PC-9 (cell line): Measurements from ENCODE around the gene SUGP2. TPM values are rescaled to one million over a fixed set of nuclear protein-coding genes. Genes with fewer than 3 reads are reported as not detected.
"Not testable (repeated sequence)": the region's sequence is repeated elsewhere in the genome, so short reads cannot be mapped to it uniquely, and the experiment has no call there.

ENCODE experiments used
- BruUV-seq: library from RNA; stranded (reverse); fragments of 400-500 nt; replicated peaks from 2 replicates; lab custom pipeline; 2021; lab: Mats Ljungman, UMichigan
- CTCF ChIA-PET: fragments of 300-600 bp; sonication (Branson Sonifier 250); formaldehyde crosslinking; loops from one replicate; lab custom pipeline; 2022; ENCODE audit warnings: antibody characterized with exemption; lab: Charles Lee
- POLR2A ChIA-PET: fragments of 300-600 bp; sonication (Branson Sonifier 250); formaldehyde crosslinking; loops from one replicate; lab custom pipeline; 2022; ENCODE audit warnings: antibody characterized with exemption; ENCODE audit not compliant: unreplicated experiment; lab: Charles Lee
- DNase-seq, 2 experiments: peaks; one replicate each; pipeline versions ENCODE4 v3.0.0 to v3.0.0-alpha.2; 2015 to 2022; ENCODE audit warnings: mixed read lengths in 1 of 2
- H2AFZ ChIP-seq: fragments of 200-600 bp; sonication (generic); 2 replicates; pipeline ENCODE4 v1.8.1; 2017; ENCODE audit warnings: antibody characterized with exemption
- H3F3A ChIP-seq: fragments of 200-600 bp; sonication (generic); 2 replicates; pipeline ENCODE4 v1.8.1; 2017; ENCODE audit warnings: antibody characterized with exemption, mild to moderate bottlenecking, low read depth; ENCODE audit not compliant: insufficient read depth
- H3K27ac ChIP-seq: fragments of 200-600 bp; sonication (generic); 2 replicates; pipeline ENCODE4 v1.6.1; 2016; ENCODE audit warnings: mixed run types
- H3K27me3 ChIP-seq: fragments of 200-600 bp; sonication (generic); 2 replicates; pipeline ENCODE4 v1.6.1; 2016; ENCODE audit warnings: low read depth, mixed run types; ENCODE audit not compliant: insufficient read depth
- H3K36me3 ChIP-seq: fragments of 200-600 bp; sonication (generic); 2 replicates; pipeline ENCODE4 v1.6.1; 2016; ENCODE audit warnings: low read depth, mixed run types
- H3K4me1 ChIP-seq: fragments of 200-600 bp; sonication (generic); replicated peaks from 2 replicates; pipeline ENCODE4 v1.6.1; 2016; ENCODE audit warnings: mixed run types; ENCODE audit not compliant: insufficient read depth
- H3K4me2 ChIP-seq: fragments of 200-600 bp; sonication (generic); 2 replicates; pipeline ENCODE4 v1.6.1; 2017; ENCODE audit warnings: mixed run types
- H3K4me3 ChIP-seq: fragments of 200-600 bp; sonication (generic); 2 replicates; pipeline ENCODE4 v1.6.1; 2016; ENCODE audit warnings: mixed run types
- H3K79me2 ChIP-seq: fragments of 200-600 bp; sonication (generic); 2 replicates; pipeline ENCODE4 v1.6.1; 2017; ENCODE audit warnings: low read depth, mixed run types
- H3K9me2 ChIP-seq: fragments of 200-600 bp; sonication (generic); 2 replicates; pipeline ENCODE4 v1.8.1; 2017; ENCODE audit warnings: mild to moderate bottlenecking; ENCODE audit not compliant: insufficient read depth
- H3K9me3 ChIP-seq: fragments of 200-600 bp; sonication (generic); 2 replicates; pipeline ENCODE4 v1.8.1; 2016; ENCODE audit warnings: low read depth; ENCODE audit not compliant: insufficient read depth
- H4K20me1 ChIP-seq: fragments of 200-600 bp; sonication (generic); 2 replicates; pipeline ENCODE4 v1.8.1; 2017; ENCODE audit not compliant: insufficient read depth
- CTCF ChIP-seq: fragments of 200-600 bp; sonication (generic); conservative IDR thresholded peaks from 2 replicates; pipeline ENCODE4 v1.6.1; 2017; ENCODE audit warnings: mixed run types, antibody characterized with exemption, mild to moderate bottlenecking, moderate library complexity
- EZH2 ChIP-seq: fragments of 200-600 bp; sonication (generic); IDR thresholded peaks from 2 replicates; pipeline ENCODE4 v1.8.0; 2017; ENCODE audit warnings: antibody characterized with exemption, low read depth
- intact Hi-C: fragments of 100-400 bp; cut with micrococcal nuclease; formaldehyde crosslinking; loops from one replicate; pipeline ENCODE4 v1.10.0; 2022; ENCODE audit not compliant: unreplicated experiment
- total RNA-seq: library from RNA; stranded (reverse); gene quantifications from 2 replicates; pipeline ENCODE4 v1.2.3, GENCODE V29; 2021

The SUGP2 gene
- total RNA-seq, 1 experiment from 2014 or later, result 73.1 TPM

DNA sequence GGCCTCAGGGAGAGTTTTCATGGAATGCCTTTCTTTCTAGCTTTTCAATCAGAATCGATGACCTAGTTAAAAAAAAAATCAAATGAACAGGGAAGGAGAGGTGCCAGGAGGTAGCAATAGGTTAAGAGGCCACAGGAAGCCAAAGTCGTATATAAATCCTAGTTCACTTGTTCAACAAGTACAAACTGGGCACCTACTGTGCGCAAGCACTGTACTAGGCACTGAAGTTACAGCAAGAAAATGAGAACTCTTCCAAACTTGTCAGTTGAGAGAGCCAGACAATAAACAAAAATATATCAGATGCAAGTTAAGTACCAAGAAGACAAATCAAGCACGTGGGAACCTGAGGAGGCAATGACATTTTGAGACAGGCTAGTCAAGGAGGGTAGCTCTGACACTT, 6.1 kb downstream of the SUGP2 start:
- intact Hi-C loops, result no loop called here
- Histone ChIP-seq H3K4me2 (no peak overlapping the region), H3K27me3 (no peaks in the 10 kb centered on the region), H3K9me3 (no peaks in the 10 kb centered on the region), H2AFZ (no peak overlapping the region), H3K79me2 (peaks cover 43% of the 10 kb centered on the region), H3K27ac (no peak overlapping the region), H3K36me3 (peaks cover 25% of the 10 kb centered on the region), H4K20me1 (peaks cover 30% of the 10 kb centered on the region), H3K9me2 (no peaks in the 10 kb centered on the region), H3K4me3 (no peak overlapping the region), H3K4me1 (peaks cover 5% of the 10 kb centered on the region; the same call in 1 of the 2 replicates), H3F3A (peaks cover 17% of the 10 kb centered on the region; the same call in 1 of the 2 replicates)
- BruUV-seq, result no TSS peak
- TF ChIP-seq EZH2, result no peak
- no peak for TF ChIP-seq CTCF
- ChIA-PET POLR2A (no interaction called here), CTCF (no interaction called here)
- DNase-seq, result no peak

DNA sequence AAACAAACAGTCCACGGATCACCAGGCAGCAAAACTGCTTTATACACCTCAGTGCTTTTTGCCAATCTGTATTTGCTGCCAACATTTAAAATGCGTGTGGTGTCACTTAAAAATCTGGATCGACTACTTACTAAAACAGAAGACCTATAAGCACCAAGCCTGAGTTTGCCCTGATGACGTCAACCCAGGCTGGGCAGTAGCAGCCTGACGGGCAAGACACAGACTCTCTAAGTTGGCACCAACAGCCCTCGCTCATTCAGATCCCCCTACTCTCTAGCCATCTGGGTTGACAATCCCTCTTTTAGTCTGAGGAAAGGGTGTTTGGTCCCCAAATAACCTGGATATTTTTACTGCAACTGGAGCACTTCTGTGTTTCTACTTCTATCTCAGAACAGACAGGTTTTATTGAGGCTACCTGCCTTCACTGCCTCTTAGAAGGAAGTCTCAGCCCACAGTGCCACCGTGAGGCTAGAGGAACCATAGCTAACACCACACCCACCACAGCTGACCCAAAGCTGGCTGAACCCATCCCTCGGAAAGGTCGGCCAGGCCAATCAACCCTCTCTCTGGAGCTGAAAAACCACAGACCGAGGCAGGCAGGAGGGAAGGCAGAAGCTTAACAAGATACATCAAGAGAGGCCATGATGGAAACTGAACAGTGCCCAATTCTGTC, 6.9 kb downstream of the SUGP2 start:
- peaks cover 37% of the 10 kb centered on the region for H4K20me1 ChIP-seq
- H3K27me3 ChIP-seq, result no peaks in the 10 kb centered on the region
- intact Hi-C loops, result no loop called here
- H3K9me3 ChIP-seq, result no peaks in the 10 kb centered on the region
- no TSS peak for BruUV-seq
- H3K4me2 ChIP-seq, result no peak overlapping the region
- H3K4me1 ChIP-seq, result no peaks in the 10 kb centered on the region
- ChIA-PET POLR2A (no interaction called here), CTCF (no interaction called here)
- no peak for DNase-seq
- H3K4me3 ChIP-seq, result no peak overlapping the region
- H3K36me3 ChIP-seq, result peaks cover 25% of the 10 kb centered on the region
- peaks cover 37% of the 10 kb centered on the region for H3K79me2 ChIP-seq
- no peaks in the 10 kb centered on the region for H3K9me2 ChIP-seq
- H3F3A ChIP-seq, result peaks cover 11% of the 10 kb centered on the region; the same call in 1 of the 2 replicates
- H3K27ac ChIP-seq, result no peak overlapping the region
- no peak overlapping the region for H2AFZ ChIP-seq
- no peak; the same call in 1 of the 2 replicates for TF ChIP-seq CTCF

DNA sequence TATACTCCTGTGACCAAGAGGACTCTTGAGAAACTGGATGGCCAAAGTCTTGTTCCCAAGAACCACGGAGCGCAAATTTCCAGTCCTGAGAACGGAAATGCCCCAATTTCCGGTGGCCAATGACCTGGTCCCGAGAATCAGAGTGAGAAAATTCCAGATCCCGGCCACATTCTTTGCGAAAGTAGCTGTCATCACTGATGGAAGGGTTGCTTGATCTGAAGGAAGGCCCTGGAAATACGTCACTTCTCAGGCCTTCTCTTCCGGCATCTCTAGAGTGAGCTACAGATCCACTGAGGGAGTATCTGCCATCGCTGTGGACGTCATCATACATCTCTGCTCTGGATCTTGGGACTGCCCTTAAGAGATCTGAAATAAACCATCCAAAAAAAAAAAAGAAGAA, 7.5 kb downstream of the SUGP2 start:
- Histone ChIP-seq H3K9me3 (no peaks in the 10 kb centered on the region), H3K79me2 (peaks cover 31% of the 10 kb centered on the region), H4K20me1 (peaks cover 42% of the 10 kb centered on the region), H3K4me2 (no peak overlapping the region), H3K27ac (no peak overlapping the region), H3K4me3 (no peak overlapping the region), H3F3A (peaks cover 14% of the 10 kb centered on the region; the same call in 1 of the 2 replicates), H3K9me2 (no peaks in the 10 kb centered on the region), H3K27me3 (no peaks in the 10 kb centered on the region), H3K4me1 (no peaks in the 10 kb centered on the region), H3K36me3 (peaks cover 23% of the 10 kb centered on the region), H2AFZ (no peak overlapping the region)
- intact Hi-C loops, result no loop called here
- POLR2A ChIA-PET, result no interaction called here
- CTCF ChIA-PET, result no interaction called here
- BruUV-seq, result no TSS peak
- TF ChIP-seq EZH2, result no peak
- no peak for TF ChIP-seq CTCF
- DNase-seq, result no peak

DNA sequence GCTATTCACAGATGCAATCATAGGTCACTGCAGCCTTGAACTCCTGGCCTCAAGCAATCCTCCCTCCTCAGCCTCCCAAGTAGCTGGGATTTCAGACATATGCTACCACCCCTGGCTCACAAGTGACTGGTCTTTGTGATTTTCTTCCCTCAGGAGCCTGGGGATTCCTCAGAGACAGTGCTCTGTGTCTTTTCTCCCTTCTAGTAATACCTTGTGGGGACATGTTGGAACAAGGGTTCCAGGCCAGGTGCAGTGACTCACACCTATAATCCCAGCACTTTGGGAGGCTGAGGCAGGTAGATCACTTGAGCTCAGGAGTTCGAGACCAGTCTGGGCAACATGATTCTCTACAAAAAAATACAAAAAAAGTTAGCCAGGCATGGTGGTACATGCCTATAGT, 9.9 kb downstream of the SUGP2 start:
- H3K4me2 ChIP-seq, POLR2A ChIA-PET, CTCF ChIA-PET, BruUV-seq, H2AFZ ChIP-seq, intact Hi-C loops, H3K9me2 ChIP-seq, H3K27me3 ChIP-seq, H3K27ac ChIP-seq, H3K9me3 ChIP-seq, DNase-seq, H3K4me1 ChIP-seq, H3K4me3 ChIP-seq: not testable (repeated sequence)
- H3K79me2 ChIP-seq, result peaks cover 32% of the 10 kb centered on the region
- H4K20me1 ChIP-seq, result peaks cover 50% of the 10 kb centered on the region
- H3K36me3 ChIP-seq, result peaks cover 29% of the 10 kb centered on the region
- H3F3A ChIP-seq, result peaks cover 14% of the 10 kb centered on the region; the same call in 1 of the 2 replicates
